Liver (tissue), 9 donors: ENCODE measurements around the gene MTMR12. TPM values are rescaled to one million over a fixed set of nuclear protein-coding genes. Genes with fewer than 3 reads are reported as not detected.

ENCODE experiments used
- DNase-seq: peaks from one replicate; pipeline ENCODE4 v3.0.0-alpha.2; 2017; ENCODE audit warnings: low spot score
- H3K27ac ChIP-seq, 2 donors: one replicate each; pipeline ENCODE4 v1.7.0; 2013; ENCODE audit warnings: inconsistent platforms in 2 of 2, low read length in 2 of 2, control low read depth in 1 of 2, low read depth in 1 of 2, mild to moderate bottlenecking in 1 of 2
- H3K27me3 ChIP-seq, 4 donors: one replicate each; pipeline versions ENCODE4 v1.6.1 to v1.7.0; 2013; ENCODE audit warnings: low read length in 3 of 4, inconsistent platforms in 1 of 4, mild to moderate bottlenecking in 1 of 4, moderate library complexity in 1 of 4; ENCODE audit not compliant: control insufficient read depth in 4 of 4, insufficient read depth in 4 of 4
- H3K36me3 ChIP-seq, 4 donors: one replicate each; pipeline versions ENCODE4 v1.6.1 to v1.7.0; 2013; ENCODE audit warnings: low read length in 3 of 4, mild to moderate bottlenecking in 3 of 4, low read depth in 1 of 4, moderate library complexity in 1 of 4; ENCODE audit not compliant: control insufficient read depth in 4 of 4, insufficient read depth in 3 of 4
- H3K4me1 ChIP-seq, 4 donors: one replicate each; pipeline versions ENCODE4 v1.6.1 to v1.7.0; 2013; ENCODE audit warnings: low read length in 3 of 4, mild to moderate bottlenecking in 3 of 4, moderate library complexity in 1 of 4; ENCODE audit not compliant: control insufficient read depth in 4 of 4, insufficient read depth in 4 of 4
- H3K4me3 ChIP-seq, 3 donors: one replicate each; pipeline versions ENCODE4 v1.6.1 to v1.7.0; 2013; ENCODE audit warnings: low read length in 3 of 3, control low read depth in 1 of 3, low read depth in 1 of 3, mild to moderate bottlenecking in 1 of 3
- H3K9ac ChIP-seq, 2 donors: one replicate each; pipeline ENCODE4 v1.7.0; 2013; ENCODE audit warnings: low read length in 2 of 2, mild to moderate bottlenecking in 2 of 2, moderate library complexity in 2 of 2, control low read depth in 1 of 2, low read depth in 1 of 2
- H3K9me3 ChIP-seq, 4 donors: one replicate each; pipeline versions ENCODE4 v1.6.1 to v1.7.0; 2013; ENCODE audit warnings: low read length in 3 of 4; ENCODE audit not compliant: control insufficient read depth in 4 of 4
- EGR1 ChIP-seq, 2 donors: IDR thresholded peaks; 2 replicates each; pipeline ENCODE4 v1.6.1; 2016 to 2018; ENCODE audit warnings: antibody characterized with exemption in 2 of 2, low read depth in 2 of 2
- FOXA1 ChIP-seq: IDR thresholded peaks from 2 replicates; pipeline ENCODE4 v1.6.1; 2016; ENCODE audit warnings: antibody characterized with exemption
- FOXA2 ChIP-seq: IDR thresholded peaks from 2 replicates; pipeline ENCODE4 v1.6.1; 2016; ENCODE audit warnings: antibody characterized with exemption
- GABPA ChIP-seq, 2 donors: IDR thresholded peaks in 1 of 2; conservative IDR thresholded peaks in 1 of 2; 2 replicates each; pipeline ENCODE4 v1.6.1; 2016; ENCODE audit warnings: antibody characterized with exemption in 2 of 2, mild to moderate bottlenecking in 1 of 2, moderate library complexity in 1 of 2
- HNF4A ChIP-seq, 2 donors: conservative IDR thresholded peaks; 2 replicates each; pipeline ENCODE4 v1.6.1; 2016; ENCODE audit warnings: antibody characterized with exemption in 2 of 2, mild to moderate bottlenecking in 2 of 2
- HNF4G ChIP-seq: IDR thresholded peaks from 2 replicates; pipeline ENCODE4 v1.6.1; 2016; ENCODE audit warnings: antibody characterized with exemption
- JUND ChIP-seq, 2 donors: IDR thresholded peaks; 2 replicates each; pipeline ENCODE4 v1.6.1; 2016; ENCODE audit warnings: antibody characterized with exemption in 2 of 2
- RAD21 ChIP-seq, 2 donors: IDR thresholded peaks; 2 replicates each; pipeline ENCODE4 v1.6.1; 2016; ENCODE audit warnings: antibody characterized with exemption in 2 of 2, mild to moderate bottlenecking in 2 of 2
- RXRA ChIP-seq, 2 donors: IDR thresholded peaks; 2 replicates each; pipeline ENCODE4 v1.6.1; 2017 to 2018; ENCODE audit warnings: antibody characterized with exemption in 2 of 2, mild to moderate bottlenecking in 1 of 2
- SP1 ChIP-seq: IDR thresholded peaks from 2 replicates; pipeline ENCODE4 v1.6.1; 2018; ENCODE audit warnings: antibody characterized with exemption, mild to moderate bottlenecking
- TAF1 ChIP-seq: conservative IDR thresholded peaks from 2 replicates; pipeline ENCODE4 v1.6.1; 2016; ENCODE audit warnings: antibody characterized with exemption, mild to moderate bottlenecking
- YY1 ChIP-seq: IDR thresholded peaks from 2 replicates; pipeline ENCODE4 v1.6.1; 2016; ENCODE audit warnings: antibody characterized with exemption, mild to moderate bottlenecking
- polyA plus RNA-seq, 2 donors: library from polyadenylated mRNA; stranded (reverse) in 1 of 2; unstranded in 1 of 2; fragments of 200-250 nt in 1 of 2; fragments of >200 nt in 1 of 2; fragmentation: Nextera tagmentation in 1 of 2; extraction: Ambion mirVana in 1 of 2; gene quantifications; one replicate each; pipeline versions ENCODE4 v1.2.1 to v1.2.3, GENCODE V29; 2013 to 2015
- total RNA-seq, 2 donors: library from RNA; depleted of rRNA; stranded (reverse); fragments of >200 nt; gene quantifications; one replicate each; pipeline ENCODE4 v1.2.3, GENCODE V29; 2014
- TF ChIP-seq, protein P1 (sequence below): IDR thresholded peaks from 2 replicates; pipeline ENCODE4 v1.6.1; 2016; ENCODE audit warnings: antibody characterized with exemption
- TF ChIP-seq, protein P2 (sequence below): IDR thresholded peaks from 2 replicates; pipeline ENCODE4 v1.6.1; 2016; ENCODE audit warnings: antibody characterized with exemption
- TF ChIP-seq, protein P3 (sequence below): IDR thresholded peaks from 2 replicates; pipeline ENCODE4 v1.6.1; 2016; ENCODE audit warnings: antibody characterized with exemption
- TF ChIP-seq, protein P4 (sequence below): IDR thresholded peaks from 2 replicates; pipeline ENCODE4 v1.6.1; 2016; ENCODE audit warnings: antibody characterized with exemption, mild to moderate bottlenecking
- TF ChIP-seq, protein P5 (sequence below): fragments of 150-350 bp; IDR thresholded peaks from 2 replicates; pipeline ENCODE4 v1.5.1; 2017; ENCODE audit warnings: improper control_type of control experiment, low read depth, low read length; ENCODE audit not compliant: missing input control
- donor health status: healthy.
- donor health status: healthy.
- donor health status: healthy.
- donor health status: healthy.
- donor health status: healthy.

Gene MTMR12
- total and polyA plus RNA-seq, 4 donors = 4.4 to 28.7 (median 15.8) TPM

DNA sequence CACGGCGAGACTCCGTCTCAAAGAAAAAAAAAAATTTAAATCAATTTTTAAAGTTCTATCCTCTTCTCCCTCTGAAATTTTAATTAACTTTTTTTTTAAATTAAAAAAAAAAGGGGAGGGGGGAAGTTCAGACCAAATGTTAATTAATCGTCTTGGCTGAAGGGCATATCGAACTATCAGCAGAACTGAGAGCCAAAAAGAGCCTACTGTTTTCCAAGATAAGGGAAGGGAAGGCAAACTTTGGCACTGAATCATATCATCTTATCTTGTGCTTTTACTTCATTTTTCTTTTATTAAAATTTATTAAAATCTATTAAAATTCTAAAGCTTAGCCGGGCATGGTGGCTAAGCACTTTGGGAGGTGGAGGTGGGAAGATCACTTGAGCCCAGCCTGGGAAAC is 45.9 kb upstream of the MTMR12 start (continued):
- TF ChIP-seq, protein P1, sequence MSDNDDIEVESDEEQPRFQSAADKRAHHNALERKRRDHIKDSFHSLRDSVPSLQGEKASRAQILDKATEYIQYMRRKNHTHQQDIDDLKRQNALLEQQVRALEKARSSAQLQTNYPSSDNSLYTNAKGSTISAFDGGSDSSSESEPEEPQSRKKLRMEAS = no peak
- TF ChIP-seq RAD21 (IDR thresholded peaks at IDR 0.05) = no peak
- TF ChIP-seq, protein P2, sequence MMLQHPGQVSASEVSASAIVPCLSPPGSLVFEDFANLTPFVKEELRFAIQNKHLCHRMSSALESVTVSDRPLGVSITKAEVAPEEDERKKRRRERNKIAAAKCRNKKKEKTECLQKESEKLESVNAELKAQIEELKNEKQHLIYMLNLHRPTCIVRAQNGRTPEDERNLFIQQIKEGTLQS = no peak
- no peak for TF ChIP-seq YY1
- TF ChIP-seq HNF4A (conservative IDR thresholded peaks at IDR 0.05) = no peak
- TF ChIP-seq HNF4G = no peak
- TF ChIP-seq GABPA (IDR thresholded peaks at IDR 0.05 in 1 of 2, conservative IDR thresholded peaks at IDR 0.05 in 1 of 2) = no peak

DNA sequence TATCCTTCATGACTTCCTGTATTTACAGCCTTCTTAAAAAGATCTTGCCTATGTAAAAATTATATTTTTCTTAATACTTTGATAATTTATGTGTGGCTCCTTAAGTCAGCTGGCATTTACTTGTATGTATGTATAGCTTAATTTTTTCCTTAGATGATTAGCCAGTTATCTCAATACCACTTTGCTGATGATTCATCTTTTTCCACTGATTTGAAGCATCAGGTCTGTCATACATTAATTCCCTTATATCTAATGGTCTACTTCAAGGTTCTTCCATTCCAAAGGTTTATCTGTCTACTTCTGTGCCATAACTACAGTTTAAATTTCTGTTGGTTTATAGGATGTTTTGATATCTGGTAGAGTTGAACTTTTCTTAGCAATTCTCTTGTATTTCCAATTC is 44.9 kb upstream of the MTMR12 start:
- H3K4me3 ChIP-seq = no peak overlapping the region
- H3K36me3 ChIP-seq = peaks cover 12 to 34% (median 19%) of the 10 kb centered on the region in 4 donors
- no peaks in the 10 kb centered on the region for H3K9me3 ChIP-seq
- H3K27me3 ChIP-seq = no peaks in the 10 kb centered on the region
- no peak for DNase-seq
- H3K4me1 ChIP-seq = no peaks in the 10 kb centered on the region
- no peak overlapping the region for H3K9ac ChIP-seq
- TF ChIP-seq YY1 (no peak), TAF1 (no peak), RAD21 (IDR thresholded peaks at IDR 0.05) (no peak), HNF4G (no peak), GABPA (IDR thresholded peaks at IDR 0.05 in 1 of 2, conservative IDR thresholded peaks at IDR 0.05 in 1 of 2) (no peak), JUND (IDR thresholded peaks at IDR 0.05) (no peak), EGR1 (IDR thresholded peaks at IDR 0.05; ENCODE audit: low read depth in 2 of 2) (no peak), FOXA1 (no peak), HNF4A (conservative IDR thresholded peaks at IDR 0.05) (no peak), SP1 (no peak), FOXA2 (no peak), RXRA (IDR thresholded peaks at IDR 0.05) (no peak)
- TF ChIP-seq, protein P3, sequence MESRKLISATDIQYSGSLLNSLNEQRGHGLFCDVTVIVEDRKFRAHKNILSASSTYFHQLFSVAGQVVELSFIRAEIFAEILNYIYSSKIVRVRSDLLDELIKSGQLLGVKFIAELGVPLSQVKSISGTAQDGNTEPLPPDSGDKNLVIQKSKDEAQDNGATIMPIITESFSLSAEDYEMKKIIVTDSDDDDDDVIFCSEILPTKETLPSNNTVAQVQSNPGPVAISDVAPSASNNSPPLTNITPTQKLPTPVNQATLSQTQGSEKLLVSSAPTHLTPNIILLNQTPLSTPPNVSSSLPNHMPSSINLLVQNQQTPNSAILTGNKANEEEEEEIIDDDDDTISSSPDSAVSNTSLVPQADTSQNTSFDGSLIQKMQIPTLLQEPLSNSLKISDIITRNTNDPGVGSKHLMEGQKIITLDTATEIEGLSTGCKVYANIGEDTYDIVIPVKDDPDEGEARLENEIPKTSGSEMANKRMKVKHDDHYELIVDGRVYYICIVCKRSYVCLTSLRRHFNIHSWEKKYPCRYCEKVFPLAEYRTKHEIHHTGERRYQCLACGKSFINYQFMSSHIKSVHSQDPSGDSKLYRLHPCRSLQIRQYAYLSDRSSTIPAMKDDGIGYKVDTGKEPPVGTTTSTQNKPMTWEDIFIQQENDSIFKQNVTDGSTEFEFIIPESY = no peak
- TF ChIP-seq, protein P2 = no peak
- TF ChIP-seq, protein P4, sequence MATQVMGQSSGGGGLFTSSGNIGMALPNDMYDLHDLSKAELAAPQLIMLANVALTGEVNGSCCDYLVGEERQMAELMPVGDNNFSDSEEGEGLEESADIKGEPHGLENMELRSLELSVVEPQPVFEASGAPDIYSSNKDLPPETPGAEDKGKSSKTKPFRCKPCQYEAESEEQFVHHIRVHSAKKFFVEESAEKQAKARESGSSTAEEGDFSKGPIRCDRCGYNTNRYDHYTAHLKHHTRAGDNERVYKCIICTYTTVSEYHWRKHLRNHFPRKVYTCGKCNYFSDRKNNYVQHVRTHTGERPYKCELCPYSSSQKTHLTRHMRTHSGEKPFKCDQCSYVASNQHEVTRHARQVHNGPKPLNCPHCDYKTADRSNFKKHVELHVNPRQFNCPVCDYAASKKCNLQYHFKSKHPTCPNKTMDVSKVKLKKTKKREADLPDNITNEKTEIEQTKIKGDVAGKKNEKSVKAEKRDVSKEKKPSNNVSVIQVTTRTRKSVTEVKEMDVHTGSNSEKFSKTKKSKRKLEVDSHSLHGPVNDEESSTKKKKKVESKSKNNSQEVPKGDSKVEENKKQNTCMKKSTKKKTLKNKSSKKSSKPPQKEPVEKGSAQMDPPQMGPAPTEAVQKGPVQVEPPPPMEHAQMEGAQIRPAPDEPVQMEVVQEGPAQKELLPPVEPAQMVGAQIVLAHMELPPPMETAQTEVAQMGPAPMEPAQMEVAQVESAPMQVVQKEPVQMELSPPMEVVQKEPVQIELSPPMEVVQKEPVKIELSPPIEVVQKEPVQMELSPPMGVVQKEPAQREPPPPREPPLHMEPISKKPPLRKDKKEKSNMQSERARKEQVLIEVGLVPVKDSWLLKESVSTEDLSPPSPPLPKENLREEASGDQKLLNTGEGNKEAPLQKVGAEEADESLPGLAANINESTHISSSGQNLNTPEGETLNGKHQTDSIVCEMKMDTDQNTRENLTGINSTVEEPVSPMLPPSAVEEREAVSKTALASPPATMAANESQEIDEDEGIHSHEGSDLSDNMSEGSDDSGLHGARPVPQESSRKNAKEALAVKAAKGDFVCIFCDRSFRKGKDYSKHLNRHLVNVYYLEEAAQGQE = no peak
- TF ChIP-seq, protein P1 = no peak
- TF ChIP-seq, protein P5, sequence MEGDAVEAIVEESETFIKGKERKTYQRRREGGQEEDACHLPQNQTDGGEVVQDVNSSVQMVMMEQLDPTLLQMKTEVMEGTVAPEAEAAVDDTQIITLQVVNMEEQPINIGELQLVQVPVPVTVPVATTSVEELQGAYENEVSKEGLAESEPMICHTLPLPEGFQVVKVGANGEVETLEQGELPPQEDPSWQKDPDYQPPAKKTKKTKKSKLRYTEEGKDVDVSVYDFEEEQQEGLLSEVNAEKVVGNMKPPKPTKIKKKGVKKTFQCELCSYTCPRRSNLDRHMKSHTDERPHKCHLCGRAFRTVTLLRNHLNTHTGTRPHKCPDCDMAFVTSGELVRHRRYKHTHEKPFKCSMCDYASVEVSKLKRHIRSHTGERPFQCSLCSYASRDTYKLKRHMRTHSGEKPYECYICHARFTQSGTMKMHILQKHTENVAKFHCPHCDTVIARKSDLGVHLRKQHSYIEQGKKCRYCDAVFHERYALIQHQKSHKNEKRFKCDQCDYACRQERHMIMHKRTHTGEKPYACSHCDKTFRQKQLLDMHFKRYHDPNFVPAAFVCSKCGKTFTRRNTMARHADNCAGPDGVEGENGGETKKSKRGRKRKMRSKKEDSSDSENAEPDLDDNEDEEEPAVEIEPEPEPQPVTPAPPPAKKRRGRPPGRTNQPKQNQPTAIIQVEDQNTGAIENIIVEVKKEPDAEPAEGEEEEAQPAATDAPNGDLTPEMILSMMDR = no peak
- H3K27ac ChIP-seq = no peak overlapping the region
